Activated CD8-positive, alpha-beta memory T cell treated with anti-CD3 and anti-CD28 coated beads for 24 hours (primary cell): ENCODE measurements around the gene SECISBP2.
A peak's percentile ranks its signal among the peaks of the same experiment; 100 is the strongest.
"Not testable (repeated sequence)": the region's sequence is repeated elsewhere in the genome, so short reads cannot be mapped to it uniquely, and the experiment has no call there.

Experiments
- DNase-seq: peaks from one replicate; pipeline ENCODE4 v3.0.0-alpha.2; 2020

The SECISBP2 gene, protein sequence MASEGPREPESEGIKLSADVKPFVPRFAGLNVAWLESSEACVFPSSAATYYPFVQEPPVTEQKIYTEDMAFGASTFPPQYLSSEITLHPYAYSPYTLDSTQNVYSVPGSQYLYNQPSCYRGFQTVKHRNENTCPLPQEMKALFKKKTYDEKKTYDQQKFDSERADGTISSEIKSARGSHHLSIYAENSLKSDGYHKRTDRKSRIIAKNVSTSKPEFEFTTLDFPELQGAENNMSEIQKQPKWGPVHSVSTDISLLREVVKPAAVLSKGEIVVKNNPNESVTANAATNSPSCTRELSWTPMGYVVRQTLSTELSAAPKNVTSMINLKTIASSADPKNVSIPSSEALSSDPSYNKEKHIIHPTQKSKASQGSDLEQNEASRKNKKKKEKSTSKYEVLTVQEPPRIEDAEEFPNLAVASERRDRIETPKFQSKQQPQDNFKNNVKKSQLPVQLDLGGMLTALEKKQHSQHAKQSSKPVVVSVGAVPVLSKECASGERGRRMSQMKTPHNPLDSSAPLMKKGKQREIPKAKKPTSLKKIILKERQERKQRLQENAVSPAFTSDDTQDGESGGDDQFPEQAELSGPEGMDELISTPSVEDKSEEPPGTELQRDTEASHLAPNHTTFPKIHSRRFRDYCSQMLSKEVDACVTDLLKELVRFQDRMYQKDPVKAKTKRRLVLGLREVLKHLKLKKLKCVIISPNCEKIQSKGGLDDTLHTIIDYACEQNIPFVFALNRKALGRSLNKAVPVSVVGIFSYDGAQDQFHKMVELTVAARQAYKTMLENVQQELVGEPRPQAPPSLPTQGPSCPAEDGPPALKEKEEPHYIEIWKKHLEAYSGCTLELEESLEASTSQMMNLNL

DNA sequence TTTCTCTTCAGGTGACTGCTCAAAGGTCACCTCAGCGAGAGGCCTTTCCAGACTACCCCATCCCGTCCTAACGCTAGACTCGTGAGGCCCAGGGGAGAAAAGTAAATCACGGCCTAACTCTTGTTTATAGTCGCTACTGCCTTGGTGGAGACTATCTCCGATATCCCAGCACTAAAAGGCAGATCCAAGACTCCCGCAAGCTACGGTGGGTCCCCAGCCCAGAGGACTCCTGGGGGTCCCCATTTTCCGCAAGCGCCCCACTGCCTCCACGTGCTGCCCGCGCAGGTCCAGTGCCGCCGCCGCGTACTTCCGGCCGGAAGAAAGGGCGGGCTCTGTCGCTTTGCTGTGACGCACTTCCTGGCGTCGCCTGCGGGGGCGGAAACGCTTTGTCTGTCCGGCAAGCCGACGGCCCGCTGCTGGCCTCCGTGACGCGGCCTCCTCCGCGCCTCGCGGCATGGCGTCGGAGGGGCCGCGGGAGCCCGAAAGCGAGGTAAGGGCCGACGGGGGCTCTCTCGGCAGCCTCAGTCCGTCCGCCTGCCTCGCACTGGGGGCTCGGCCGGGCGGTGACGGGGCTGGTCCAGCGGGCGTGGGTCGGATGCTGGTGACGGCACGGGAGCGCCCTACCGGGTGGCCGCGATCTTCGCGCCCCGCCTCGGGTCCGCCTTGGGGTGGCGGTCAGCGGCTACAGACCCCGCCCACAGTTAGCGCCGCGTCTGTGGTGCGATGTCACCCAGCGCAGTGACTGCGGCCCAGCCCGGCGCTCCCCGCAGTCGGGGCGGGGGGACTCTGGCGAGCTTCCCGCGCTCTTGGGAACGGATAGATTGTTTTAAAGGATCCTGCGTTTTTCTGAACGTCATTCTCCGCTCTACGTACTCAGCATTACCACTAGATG, at the start of gene SECISBP2:
Gene SECISBP2, plus strand, starts transcription at position 378 of the 892 bp plus-strand sequence. Its CDS starts 77 bp downstream, at position 455.
- DNase-seq, result peak; percentile 99

GRCh38 chr9:89273528-89274279, 44.6 kb upstream of the SECISBP2 start:
- no peak for DNase-seq

DNA sequence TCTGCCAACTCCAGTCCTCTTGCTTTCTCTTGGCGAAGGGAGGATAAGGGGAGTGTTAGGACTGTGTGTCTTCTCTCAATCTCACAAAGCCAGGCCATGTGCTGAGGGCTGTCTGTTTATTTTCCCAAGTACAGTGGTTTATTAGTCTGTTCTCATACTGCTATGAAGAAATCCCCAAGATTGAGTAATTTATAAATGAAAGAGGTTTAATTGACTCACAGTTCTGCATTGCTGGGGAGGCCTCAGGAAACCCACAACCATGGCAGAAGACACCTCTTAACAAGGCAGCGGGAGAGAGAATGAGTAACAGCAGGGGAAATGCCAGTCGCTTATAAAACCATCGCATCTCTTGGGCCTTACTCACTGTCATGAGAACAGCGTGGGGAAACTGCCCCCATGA, 43.5 kb upstream of the SECISBP2 start:
- DNase-seq, result no peak

- DNase-seq, result not testable (repeated sequence)
Measured at GRCh38 chr9:89276040-89276439, 42.3 kb upstream of the SECISBP2 start.

GRCh38 chr9:89277043-89277442, 41.3 kb upstream of the SECISBP2 start:
- no peak for DNase-seq

- DNase-seq, result no peak
Measured at GRCh38 chr9:89277454-89277853, 40.8 kb upstream of the SECISBP2 start.

DNA sequence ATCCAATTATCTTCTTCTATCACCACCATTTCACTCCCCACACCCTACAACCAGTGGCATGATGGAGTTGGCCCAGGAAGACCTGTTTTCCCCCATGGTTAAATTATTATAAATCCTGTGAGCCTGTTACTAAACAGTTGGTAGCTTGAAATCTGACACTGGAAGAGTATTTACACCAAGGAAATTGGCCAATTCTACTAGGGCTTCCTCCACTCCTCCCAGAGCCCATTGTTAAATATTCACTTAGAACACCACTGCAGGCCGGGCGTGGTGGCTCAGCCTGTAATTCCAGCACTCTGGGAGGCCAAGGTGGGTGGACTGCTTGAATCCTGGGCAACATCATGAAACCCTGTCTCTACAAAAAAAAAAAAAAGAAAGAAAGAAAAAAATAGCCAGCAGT, 39.7 kb upstream of the SECISBP2 start:
- DNase-seq, result no peak

DNA sequence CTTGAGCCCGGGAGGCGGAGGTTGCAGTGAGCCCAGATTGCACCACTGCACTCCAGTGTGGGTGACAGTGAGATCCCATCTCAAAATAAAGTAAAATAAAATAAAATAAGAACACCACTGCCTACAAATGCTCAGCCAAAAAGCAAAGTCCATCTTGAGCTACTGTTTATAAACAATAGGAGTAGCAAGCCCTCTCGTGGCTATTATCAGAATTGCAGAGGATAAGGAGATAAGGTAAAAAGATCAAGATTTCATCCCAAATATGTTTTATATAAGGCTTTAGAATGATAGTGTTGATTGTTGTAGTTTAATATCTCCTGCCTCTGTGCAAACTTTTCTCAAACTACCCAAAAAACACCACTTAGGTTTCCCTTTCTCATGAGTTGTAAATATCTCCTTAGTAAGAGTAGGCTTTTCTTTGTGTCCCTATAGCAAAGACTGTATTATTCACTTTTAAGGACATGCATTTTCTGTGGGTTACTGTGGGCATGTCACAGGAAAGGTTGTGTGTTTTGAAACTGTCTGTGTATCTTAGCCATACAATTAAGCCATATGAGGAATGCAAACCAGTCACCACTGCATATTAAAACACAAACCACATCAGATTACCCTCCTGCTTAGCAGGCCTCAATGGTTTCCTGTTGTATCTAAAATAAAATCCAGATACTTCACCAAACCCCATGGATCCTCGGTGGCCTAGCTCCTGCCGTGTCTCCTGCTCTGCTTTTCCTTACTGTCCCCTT, 39.1 kb upstream of the SECISBP2 start:
- DNase-seq, result no peak

DNA sequence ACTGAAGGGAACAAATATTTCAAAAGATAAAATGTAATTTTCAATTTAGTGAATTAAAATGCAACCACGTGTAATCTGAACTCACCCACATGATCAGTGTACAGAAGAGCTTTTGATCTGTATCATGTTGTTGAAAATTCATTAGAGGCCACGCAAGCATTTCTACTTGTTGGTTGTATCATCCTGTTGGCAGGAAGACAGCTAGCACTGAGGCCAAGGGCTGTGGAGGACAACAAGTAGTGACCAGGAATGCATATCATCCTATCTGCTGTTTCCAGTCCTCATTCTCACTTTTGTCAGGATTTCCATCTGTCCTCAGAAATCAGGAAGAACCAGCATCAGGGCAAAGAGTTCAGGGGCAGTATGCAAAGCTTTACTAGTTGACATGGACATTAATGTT, 37.2 kb upstream of the SECISBP2 start:
- no peak for DNase-seq

DNA sequence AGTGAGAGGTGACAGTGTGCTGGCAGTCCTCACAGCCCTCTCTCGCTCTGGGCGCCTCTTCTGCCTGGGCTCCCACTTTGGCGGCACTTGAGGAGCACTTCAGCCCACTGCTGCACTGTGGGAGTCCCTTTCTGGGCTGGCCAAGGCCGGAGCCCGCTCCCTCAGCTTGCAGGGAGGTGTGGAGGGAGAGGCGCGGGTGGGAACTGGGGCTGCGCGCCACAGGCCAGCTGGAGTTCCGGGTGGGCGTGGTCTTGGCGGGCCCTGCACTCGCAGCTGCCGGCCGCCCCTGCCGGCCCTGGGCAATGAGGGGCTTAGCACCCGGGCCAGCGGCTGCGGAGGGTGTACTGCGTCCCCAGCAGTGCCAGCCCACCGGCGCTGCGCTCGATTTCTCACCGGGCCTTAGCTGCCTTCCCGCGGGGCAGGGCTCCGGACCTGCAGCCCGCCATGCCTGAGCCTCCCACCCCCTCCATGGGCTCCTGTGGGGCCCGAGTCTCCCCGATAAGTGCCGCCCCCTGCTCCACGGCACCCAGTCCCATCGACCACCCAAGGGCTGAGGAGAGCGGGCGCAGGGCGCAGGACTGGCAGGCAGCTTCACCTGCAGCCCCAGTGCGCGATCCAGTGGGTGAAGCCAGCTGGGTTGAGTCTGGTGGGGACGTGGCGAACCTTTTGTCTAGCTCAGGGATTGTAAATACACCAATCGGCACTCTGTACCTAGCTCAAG, 35.9 kb upstream of the SECISBP2 start:
- not testable (repeated sequence) for DNase-seq

DNA sequence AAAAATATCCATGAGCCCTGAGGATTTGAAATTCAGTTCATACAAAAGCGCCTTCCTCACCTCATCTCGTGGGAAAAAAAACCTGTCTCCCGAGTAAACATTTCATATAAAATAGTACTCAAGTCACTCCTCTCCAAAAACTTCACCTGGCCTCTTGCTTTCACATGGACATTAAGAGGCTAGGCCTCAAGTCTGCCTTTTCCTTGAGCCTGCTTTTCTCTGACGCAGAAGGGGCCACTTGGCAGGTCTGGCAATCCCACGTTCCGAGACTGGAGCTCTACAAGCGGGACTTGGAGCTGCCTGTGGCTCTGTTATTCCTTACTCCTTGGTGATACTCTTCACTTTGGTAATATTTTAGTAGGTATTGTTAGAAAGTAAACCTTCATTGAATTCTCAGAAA, 34.2 kb upstream of the SECISBP2 start:
- DNase-seq, result no peak

DNA sequence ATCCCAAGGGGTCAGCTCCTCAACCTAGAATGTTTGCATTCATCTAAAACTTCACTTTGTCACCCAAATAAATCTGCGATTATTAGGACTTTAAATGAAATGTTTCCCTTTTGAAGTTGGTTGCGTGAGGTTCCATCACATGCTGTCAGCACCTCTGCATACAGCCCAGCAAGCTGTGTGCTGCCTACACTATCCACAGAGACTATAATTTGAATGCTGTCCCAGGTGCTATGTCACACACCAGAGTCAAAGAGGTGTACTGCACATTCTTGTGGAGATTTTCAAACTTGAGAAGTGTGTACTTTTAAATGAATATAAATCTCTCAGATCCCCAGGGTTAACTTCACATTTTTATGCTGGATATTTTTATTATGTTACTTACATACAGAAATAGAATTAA, 26.6 kb upstream of the SECISBP2 start:
- DNase-seq, result no peak

- no peak for DNase-seq
Measured at GRCh38 chr9:89293014-89293413, 25.3 kb upstream of the SECISBP2 start.

DNA sequence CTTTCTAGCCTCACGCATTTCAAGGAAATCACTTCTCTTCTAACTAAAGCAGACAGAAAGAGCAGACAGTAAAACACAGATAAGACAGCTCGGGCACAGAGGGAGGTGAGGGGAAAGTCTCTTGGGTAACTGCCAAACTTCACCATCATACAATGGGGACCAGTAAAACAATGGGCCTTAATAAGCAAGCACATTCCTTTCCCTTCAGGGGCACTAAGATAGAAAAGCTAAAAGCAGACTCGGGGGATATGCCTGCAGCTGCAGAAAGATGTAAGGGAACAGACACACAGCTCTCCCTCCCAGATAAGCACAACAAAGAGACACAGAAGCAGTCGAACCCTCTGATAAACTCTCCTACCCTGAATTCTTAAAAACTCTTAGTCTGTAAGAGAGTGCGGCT, 22.9 kb upstream of the SECISBP2 start:
- no peak for DNase-seq

- not testable (repeated sequence) for DNase-seq
Measured at GRCh38 chr9:89301996-89302395, 16.3 kb upstream of the SECISBP2 start.

GRCh38 chr9:89304020-89304833, 14.1 kb upstream of the SECISBP2 start:
- DNase-seq, result no peak

DNA sequence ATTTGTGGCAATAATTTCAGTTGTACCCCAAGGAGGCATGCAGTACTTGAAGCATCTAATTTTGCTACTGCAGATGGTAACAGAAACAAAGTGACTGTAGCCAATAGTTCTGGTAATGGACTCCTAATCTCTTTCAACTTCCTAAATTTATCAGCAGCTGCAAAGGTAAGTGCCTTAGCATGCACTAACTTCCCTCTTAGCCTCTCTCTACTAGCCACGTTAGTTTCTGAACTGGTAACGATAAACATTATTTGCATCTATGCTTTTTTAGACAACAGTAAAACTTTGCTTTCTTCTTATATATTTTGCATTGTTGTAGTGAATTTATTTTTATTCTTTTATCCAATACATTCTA, 13.5 kb upstream of the SECISBP2 start:
- DNase-seq, result no peak

GRCh38 chr9:89305868-89306267, 12.4 kb upstream of the SECISBP2 start:
- no peak for DNase-seq

- no peak for DNase-seq
Measured at GRCh38 chr9:89309166-89309565, 9.1 kb upstream of the SECISBP2 start.
